GM21367 (cell line): ENCODE results near the gene PYGL.
A peak's percentile ranks its signal among the peaks of the same experiment; 100 is the strongest.

Source experiments
- ATAC-seq: cut with Tn5 transposase; IDR thresholded peaks from one replicate; pipeline ENCODE4 v1.9.1; 2021; ENCODE audit not compliant: unreplicated experiment

PYGL gene

GRCh38 chr14:50875359-50876070 is 68.8 kb downstream of the PYGL start:
- peak; percentile 88 for ATAC-seq

GRCh38 chr14:50874757-50875156 is 69.5 kb downstream of the PYGL start:
- no peak for ATAC-seq

- ATAC-seq = no peak
Observed at GRCh38 chr14:50871914-50872732, 72.2 kb downstream of the PYGL start, which contains the start of gene ABHD12B. TSS of gene ABHD12B (plus strand) at chr14:50872053. CDS start at chr14:50872175, 122 bp downstream.

GRCh38 chr14:50871228-50871627 is 73.1 kb downstream of the PYGL start:
- no peak for ATAC-seq

GRCh38 chr14:50865391-50866076 is 78.7 kb downstream of the PYGL start:
- ATAC-seq = no peak

- no peak for ATAC-seq
Observed at GRCh38 chr14:50864946-50865345, 79.3 kb downstream of the PYGL start.

GRCh38 chr14:50864237-50864636 is 80.0 kb downstream of the PYGL start:
- ATAC-seq = no peak

- no peak for ATAC-seq
Observed at GRCh38 chr14:50862036-50862570, 82.2 kb downstream of the PYGL start.

- no peak for ATAC-seq
Observed at GRCh38 chr14:50860478-50861086, 83.7 kb downstream of the PYGL start.

- no peak for ATAC-seq
Observed at GRCh38 chr14:50859296-50859624, 85.0 kb downstream of the PYGL start.

GRCh38 chr14:50856660-50857059 is 87.6 kb downstream of the PYGL start:
- ATAC-seq = no peak

- ATAC-seq = no peak
Observed at GRCh38 chr14:50855558-50855957, 88.7 kb downstream of the PYGL start.
